ENCODE data around the gene RABAC1.

GRCh38 chr19:41926763-41927496 lies 32.2 kb downstream of the RABAC1 start:
- TF ChIP-seq, protein P1, sequence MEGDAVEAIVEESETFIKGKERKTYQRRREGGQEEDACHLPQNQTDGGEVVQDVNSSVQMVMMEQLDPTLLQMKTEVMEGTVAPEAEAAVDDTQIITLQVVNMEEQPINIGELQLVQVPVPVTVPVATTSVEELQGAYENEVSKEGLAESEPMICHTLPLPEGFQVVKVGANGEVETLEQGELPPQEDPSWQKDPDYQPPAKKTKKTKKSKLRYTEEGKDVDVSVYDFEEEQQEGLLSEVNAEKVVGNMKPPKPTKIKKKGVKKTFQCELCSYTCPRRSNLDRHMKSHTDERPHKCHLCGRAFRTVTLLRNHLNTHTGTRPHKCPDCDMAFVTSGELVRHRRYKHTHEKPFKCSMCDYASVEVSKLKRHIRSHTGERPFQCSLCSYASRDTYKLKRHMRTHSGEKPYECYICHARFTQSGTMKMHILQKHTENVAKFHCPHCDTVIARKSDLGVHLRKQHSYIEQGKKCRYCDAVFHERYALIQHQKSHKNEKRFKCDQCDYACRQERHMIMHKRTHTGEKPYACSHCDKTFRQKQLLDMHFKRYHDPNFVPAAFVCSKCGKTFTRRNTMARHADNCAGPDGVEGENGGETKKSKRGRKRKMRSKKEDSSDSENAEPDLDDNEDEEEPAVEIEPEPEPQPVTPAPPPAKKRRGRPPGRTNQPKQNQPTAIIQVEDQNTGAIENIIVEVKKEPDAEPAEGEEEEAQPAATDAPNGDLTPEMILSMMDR (IDR thresholded peaks at IDR 0.05; ENCODE audit: low read length): no peak
- no peak for TF ChIP-seq EZH2 (IDR thresholded peaks at IDR 0.05; ENCODE audit: borderline replicate concordance, low read length)

All from OCI-LY1 (cell line).